GM12891 (cell line): Measurements from ENCODE around the gene PTGES3.

Source experiments
- POLR2A ChIP-seq: IDR thresholded peaks from 2 replicates; pipeline ENCODE4 v1.6.1; 2011; ENCODE audit warnings: low read depth, low read length, control low read depth
- POLR2AphosphoS5 ChIP-seq: IDR thresholded peaks from 2 replicates; pipeline ENCODE4 v1.6.1; 2011; ENCODE audit warnings: low read depth, low read length, control low read depth
- TAF1 ChIP-seq: IDR thresholded peaks from 2 replicates; pipeline ENCODE4 v1.6.1; 2011; ENCODE audit warnings: low read depth, low read length, control low read depth

DNA sequence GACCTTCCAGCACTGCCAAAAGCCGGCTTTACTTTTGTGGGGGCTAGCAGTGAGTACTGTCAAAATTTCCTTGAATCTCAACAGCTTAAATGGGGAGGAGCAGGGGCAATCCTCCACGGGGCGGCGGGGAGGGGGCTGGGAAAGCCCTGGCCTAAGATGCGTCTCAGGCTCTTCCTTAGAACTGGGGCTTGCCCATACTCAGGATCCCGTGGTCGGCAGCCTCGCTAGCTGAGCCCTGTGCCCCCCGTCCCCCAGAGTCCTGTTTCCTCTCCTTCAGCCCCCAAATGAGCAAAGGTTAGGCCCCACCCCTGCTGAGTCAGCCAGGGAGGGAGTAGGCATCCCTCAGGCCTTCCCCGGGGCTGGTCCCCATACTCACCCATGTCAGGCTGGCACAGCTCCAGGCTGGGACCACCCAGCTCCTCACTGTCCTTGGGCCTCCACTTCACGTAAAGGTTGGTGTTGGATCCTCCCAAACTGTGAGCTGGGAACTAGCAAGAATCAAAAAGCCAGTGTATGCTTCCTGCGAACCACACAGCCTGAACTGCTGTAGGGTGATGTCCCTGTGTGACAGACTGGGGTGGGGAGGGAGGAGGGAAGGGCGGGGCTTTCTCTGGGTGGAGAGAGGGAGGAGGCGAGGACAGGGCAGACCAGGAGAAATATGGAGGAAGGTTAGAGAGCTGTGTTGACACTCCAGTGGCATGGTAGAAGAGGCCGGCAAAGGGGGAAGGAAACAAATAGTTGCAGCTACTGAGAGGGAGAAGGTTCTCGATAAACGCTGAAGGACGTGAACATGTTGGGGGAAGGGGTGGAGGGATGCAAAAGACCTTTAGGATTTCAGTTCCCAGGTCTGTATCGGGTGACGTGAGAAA, 52.0 kb downstream of the PTGES3 start:
- TF ChIP-seq POLR2A (no peak), POLR2AphosphoS5 (no peak; the same call in 1 of the 2 replicates), TAF1 (peak; percentile 52; the same call in 1 of the 2 replicates)
